ENCODE results near the gene PELI3. TPM values are rescaled to one million over a fixed set of nuclear protein-coding genes. Genes with fewer than 3 reads are reported as not detected.

Gene PELI3
- total RNA-seq, 1 donor from 2014 or later = 19.5 TPM

GRCh38 chr11:66476173-66476840, 9.6 kb downstream of the PELI3 start:
- no peak for DNase-seq

- no peak for DNase-seq
Observed at GRCh38 chr11:66476841-66477251, 10.1 kb downstream of the PELI3 start.

GRCh38 chr11:66477263-66478201, 10.8 kb downstream of the PELI3 start:
- DNase-seq = no peak

GRCh38 chr11:66478729-66479393, 12.2 kb downstream of the PELI3 start:
- DNase-seq = no peak

DNA sequence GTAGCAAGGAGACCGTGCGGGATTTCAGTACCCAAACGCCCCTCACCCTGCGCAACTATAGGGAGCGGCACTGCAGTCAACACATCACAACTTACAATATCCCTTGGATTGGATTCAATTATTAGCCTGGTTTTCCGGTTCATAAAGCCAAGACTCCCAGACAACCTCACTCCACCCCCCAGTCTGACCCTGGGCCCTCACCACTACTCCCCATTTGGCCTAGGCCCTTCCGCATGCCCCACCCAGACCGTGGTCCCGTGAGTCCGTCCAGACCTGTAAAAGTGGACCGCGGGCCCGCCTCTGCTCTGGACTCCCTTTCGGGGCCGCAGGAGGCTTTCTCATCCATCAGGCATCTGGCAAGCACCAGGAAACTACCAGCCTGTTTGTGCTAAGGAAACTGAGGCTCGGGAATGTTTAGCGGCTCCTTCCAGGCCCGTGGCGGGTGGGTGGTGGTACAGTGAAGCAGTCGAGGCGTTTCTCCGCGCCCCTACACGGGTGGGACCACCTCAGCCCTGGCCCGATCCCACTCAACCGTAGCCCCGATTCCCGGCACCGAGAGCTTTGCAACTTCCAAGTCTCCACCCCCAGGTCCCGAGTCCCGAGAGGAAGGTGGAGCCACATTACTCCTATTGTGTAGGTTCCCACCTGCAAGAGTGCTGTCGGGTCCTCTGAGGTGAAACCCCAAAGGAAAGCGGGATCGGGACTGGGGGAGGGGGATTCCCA, 12.8 kb downstream of the PELI3 start:
- no peak for DNase-seq

DNA sequence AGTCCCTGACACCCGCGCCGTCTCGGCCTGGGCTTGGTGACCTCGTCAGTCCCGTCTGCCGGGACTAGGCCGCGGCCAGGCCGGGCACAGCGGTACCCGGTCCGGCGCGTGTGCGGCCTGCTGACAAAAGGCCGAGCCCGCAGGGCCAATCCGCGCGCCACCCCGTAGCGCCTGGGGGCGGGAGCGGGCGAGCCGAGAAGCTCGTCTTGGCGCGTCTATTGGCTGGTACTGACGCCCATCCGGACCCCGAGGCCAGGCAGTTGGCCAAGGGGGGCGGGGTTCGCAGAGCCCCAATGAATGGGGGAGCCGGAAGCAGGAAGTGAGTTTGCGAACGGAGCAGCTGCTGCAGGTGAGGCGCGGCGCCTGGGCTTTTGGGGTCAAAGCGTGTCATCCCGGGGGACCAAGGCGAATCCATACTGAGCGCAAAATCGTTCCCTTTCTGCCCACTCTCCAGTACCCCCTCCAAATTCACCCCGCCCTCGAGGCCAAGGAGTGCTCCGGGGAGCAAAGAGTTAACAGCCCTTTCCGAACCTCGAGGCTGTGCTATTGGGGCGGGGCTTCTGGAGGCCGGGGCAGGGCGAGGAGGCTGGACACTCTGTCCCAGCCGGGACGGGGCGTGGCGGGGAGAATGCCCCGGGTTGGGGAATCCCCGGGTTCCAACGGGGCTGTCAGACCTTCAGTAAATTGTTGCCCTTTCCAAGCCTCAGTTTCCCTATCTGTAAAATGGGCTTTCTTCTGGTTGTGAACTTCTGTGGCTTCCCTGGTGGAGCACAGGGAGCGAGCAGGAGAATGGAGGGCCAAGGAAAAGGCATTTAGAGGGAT, 13.6 kb downstream of the PELI3 start, which contains the start of gene DPP3:
DPP3 (plus strand) TSS at position 318 of the 822 bp plus-strand sequence. CDS start 1,767 bp downstream, outside the sequence.
- DNase-seq = peak; percentile 95

DNA sequence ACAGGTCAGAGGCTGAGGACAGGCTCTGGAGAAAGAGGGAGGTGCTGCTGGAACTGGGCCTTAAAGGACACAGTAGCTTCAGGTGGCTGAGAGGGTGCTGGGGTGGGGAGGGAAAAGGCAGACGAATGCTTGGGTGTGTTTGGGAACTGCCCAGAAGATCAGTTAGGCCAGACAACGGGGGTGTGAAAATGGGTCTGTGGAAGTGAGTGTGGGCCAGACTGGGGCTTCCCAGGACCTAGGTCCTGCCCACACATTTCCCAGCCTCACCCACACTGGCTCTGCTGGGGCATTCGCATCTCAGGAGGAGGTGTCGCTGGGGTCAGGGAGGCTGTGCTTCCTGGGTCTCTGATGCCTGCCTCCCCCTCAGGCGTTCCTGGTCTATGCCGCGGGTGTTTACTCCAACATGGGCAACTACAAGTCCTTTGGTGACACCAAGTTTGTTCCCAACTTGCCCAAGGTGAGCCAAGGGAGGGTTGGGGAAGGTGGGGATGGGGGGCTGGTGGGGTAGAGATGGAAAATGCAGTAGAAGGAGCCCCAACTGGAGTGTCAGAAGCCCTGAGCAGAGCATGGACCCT, 18.2 kb downstream of the PELI3 start:
- no peak for DNase-seq

- DNase-seq = no peak
Observed at GRCh38 chr11:66488957-66489356, 22.3 kb downstream of the PELI3 start.

- DNase-seq = no peak
Observed at GRCh38 chr11:66489636-66490035, 22.9 kb downstream of the PELI3 start.

- DNase-seq = no peak
Observed at GRCh38 chr11:66491315-66491935, 24.7 kb downstream of the PELI3 start.

DNA sequence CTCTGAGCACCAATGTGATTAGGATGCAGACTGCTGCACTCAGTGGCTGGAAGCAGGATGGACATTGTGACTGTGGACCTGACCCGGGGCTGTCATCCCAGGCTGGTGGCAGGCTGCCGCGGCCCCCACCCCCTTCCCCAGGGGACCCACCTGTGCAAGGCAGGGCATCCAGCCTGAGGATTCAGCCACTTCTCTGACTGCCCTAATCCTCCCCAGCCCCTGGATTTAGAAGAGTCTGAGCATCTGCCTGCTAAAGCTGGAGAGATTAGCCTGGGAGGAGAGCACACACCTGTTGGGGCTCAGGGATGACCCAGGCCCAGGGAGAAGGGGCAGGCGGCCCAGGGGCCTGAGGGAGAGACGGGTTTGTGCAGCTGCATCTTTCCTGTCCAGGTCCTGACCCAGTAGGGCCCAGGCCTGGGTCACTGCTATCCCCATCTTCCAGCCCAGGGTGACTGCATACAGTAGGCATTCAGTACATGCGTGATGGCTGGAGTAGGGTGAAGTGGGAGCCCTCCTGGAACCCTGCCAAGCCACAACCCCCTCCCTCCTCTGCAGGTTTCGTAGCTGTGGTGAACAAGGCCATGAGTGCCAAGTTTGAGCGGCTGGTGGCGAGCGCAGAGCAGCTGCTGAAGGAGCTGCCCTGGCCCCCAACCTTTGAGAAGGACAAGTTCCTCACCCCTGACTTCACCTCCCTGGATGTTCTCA, 25.6 kb downstream of the PELI3 start:
- no peak for DNase-seq

DNA sequence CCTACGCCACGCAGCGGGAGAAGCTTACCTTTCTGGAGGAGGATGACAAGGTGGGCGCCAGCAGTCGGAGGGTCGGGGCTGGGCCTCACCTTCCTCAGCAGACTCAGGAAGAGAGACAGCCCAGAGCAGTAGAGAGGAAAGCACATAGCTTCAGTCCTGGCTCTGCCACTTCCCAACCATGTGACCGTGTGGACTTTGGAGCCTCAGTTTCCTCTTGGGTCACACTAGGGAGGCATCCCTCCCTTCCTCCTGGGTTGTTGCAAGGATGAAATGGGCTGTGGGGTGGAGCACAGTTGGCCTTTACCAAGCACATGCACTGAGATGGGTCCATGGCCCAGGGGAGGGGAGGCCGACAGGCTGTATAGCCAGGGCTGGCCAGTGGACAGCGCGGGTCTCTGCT, 26.4 kb downstream of the PELI3 start:
- DNase-seq = no peak

GRCh38 chr11:66494458-66494857, 27.8 kb downstream of the PELI3 start:
- no peak for DNase-seq

- DNase-seq = no peak
Observed at GRCh38 chr11:66494935-66495334, 28.2 kb downstream of the PELI3 start.

- no peak for DNase-seq
Observed at GRCh38 chr11:66495401-66495854, 28.7 kb downstream of the PELI3 start.

DNA sequence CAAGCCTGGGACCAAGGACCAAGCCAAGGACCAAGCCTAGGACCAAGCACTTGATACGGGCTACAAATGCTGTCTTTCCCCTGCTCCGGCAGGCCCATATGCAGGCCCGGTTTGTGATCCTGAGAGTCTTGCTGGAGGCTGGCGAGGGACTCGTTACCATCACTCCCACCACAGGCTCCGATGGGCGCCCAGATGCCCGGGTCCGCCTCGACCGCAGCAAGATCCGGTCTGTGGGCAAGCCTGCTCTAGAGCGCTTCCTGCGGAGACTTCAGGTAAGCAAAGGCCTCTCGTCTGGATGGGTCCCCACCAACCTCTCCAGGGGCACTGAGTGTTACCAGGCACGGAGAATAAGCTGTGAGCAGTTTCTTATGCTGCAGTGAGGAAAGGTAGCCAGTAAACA, 30.5 kb downstream of the PELI3 start:
- no peak for DNase-seq

DNA sequence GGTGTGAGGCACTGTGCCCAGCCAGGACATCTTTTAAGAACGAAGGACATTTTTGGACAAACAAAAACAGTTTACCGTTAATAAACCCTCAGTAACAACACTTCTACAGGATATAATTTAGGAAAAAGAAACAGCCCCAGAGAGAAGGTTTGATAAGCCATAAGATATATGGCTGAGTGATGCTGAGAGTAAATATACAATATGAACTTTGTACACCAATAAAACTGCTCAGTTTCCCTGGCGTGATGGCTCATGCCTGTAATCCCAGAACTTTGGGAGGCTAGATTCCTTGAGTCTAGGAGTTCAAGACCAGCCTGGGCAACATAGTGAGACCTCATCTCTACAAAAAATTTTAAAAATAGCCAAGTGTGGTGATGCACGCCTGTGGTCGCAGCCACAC, 31.8 kb downstream of the PELI3 start:
- DNase-seq = no peak

DNA sequence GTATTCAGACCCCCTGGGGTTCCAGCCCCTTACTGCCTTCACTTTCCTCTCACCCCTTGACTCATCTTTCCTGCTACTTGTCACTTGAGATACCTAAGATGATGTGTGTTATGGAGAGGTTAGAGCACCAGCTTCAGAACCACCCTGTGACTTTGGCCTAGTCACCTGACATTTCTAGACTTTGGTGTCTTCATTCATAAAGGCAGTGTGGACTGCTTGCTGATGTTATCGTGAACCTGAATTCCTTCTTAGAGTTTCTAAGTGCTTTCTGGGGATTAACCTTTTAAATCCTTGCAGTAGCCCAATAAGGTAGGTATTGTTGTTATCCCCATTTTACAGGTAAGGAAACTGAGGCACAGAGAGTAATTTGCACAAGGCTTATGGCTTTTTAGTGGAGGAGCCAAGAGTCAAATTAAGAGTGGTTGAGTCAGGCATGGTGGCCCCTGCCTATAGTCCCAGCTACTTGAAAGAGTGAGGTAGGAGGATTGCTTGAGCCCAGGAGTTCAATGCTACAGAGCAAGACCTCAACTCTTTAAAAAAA, 38.6 kb downstream of the PELI3 start:
- no peak for DNase-seq

- no peak for DNase-seq
Observed at GRCh38 chr11:66509131-66509561, 42.4 kb downstream of the PELI3 start.
